ENCODE data around the gene COMT.

The COMT gene

DNA sequence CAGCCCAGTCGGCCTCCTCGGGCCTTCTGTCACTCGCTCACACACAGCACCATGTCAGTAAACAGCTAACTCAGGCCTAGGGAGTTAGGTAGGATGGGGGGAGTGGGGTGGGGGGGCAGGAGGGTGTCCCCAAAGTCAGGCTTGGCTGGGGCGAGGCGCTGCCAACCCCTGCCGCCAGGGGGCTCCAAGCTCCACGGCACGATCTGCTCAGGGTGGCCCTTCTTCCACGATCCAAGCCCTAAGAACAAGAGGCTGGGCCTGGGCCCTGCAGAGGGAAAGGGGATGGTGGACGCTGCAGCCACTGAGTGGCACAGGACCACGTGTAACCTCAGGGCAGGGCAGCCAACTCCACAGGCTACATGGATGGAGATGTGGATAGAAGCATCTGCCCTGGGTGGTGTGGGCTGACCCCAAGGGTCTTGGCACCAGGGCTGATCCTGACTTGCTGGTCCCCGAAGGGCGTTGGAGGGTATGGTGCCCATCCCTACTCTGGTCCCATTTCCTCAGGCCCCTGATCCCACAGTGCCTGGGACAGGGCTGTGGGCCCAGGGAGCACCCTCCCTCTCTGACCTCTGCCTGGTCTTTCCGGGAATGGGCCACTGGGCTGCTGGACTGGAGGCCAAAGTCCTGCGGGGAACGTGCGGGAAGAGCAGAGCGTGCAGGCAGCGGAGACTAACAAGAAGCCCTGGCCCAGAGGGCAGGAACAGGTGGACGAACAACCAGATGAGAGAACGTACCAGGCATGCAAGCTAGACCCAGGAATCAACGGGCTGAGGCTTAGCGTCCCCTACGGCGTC lies 29.1 kb downstream of the COMT start:
- DNase-seq (ENCODE audit: low read depth) = peak; percentile 63

DNA sequence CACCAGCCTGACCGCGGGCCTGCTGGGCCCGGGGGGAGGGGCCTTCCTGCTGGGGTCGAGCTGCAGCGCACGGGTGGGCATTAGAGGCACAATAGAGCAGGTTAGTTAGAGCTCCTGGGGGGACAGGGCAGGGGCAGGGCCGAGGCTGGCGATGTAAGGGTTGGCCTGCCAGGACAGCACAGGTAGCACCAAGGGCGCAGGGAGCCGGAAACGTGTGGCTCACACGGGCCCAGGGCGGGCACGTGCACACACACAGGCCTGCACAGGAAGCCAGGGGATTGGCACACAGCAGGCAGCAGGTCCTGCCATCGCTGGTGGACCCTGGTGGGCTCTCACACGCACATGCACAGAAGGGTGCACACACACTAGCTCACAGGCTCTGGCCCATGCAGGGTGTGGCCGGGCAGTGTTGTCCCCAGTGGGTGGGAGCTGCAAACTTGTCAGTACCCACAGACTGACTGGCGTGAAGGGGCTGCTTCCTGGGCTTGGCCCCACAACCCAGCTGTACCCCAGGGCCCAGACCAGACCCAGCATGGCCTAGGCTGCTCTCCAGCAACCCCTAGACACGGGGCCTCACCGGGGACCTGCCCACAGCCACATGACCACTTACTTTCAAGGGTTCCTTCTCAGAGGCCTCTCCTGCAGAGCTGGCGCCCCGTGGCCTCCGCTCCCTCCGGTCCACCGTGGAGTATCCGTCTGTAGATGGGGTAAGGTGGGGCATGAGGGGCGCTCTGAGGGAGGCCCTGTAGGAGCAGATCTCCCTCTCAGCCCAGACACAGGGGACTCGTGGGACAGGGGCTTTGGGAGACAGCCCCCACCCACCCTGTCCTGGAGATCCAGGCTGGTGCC lies 29.9 kb downstream of the COMT start:
- DNase-seq (ENCODE audit: low read depth) = no peak

DNA sequence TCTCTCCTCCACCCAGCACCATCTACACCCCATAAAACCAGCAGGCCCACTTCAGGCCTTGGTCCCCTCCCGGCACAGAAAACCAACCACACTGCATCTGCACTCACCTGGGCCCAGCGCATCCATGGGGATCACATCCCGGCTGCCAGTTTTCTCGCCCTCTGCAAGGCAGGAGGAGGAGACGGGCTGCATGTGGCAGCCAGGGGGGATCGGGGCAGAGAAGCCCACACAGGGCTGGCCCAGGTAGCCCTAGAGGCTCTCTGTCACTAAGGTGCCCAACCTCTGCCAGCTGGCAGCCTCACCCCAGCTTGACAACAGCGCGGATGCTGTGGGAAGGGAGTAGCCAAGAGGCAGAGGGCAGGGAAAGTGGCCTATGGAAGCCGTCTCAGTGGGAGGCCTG lies 30.7 kb downstream of the COMT start:
- no peak for DNase-seq (ENCODE audit: low read depth)

DNA sequence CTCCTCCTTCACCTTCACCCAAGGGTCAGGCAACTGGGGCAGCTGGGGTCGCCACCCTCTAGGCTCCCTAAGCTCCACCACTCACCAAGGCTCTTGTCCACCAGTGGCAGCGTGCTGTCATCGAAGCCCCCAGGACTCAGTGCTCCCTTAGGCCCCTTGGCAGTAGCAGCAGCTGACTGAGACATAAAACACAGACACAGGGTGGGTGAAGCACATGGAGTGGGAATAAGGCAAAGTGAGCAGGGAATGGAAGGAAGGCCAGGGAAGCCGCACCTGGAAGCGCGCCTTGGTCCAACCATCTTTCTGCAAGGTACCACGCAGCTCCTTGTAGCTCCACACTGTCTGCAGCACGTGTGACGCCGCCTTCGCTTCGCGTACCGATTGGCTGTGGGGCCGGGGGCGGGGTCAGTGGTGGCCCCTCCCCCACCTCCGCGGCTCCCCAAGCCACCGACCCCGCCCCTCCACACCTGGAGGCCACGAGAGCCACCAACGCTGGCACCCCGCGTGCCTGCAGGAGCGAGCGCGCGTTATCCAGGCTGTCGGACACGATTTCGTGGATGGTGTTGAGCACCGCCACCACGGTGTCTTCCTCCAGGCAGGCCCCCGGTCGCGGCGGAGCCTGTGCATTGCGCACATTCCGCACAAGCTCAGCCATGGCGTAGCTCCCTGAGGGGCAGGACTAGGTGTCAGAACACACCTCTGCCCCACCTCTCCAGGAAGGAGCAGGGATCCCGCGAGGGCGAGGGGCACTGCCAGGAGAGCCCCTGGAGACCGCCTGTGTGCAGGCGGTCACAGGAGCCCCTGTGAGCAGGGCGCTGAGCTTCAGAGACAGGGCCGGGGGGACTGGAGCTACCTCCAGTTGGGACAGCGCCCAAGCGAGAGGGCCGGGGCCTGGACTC lies 31.3 kb downstream of the COMT start:
- no peak for DNase-seq (ENCODE audit: low read depth)

DNA sequence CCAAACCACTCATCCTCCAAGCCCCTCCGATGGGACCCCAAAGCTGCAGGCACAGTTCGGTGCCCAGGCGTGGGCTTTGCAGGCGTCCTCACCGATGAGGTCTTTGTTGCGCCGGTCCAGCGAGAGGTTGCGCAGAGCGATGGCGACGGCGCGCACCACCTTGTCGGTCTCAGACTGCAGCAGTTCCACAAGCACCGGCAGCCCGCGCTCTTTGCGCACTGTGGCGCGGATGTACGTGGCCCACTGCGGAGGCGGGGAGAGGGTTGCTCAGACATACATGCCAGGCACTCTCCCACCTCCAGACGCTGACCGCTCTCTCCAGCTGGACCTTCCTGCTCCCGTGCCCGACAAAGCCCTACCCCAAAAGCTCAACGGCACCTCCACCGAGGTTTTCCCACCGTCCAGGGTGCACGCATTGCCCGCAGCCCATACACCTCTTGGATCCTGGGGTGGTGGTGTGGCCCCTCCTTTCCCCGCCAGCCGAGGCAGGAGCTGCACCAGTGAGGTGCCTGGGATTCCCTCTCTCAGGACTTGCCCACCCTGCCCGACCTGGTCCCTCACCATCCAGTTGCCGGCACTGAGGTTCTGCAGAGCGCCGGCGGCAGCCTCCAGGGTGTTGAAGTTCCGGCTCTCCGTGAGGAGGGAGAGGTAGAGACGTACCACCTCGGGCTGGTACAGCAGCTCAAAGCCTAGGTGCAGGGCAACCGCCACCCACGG lies 32.1 kb downstream of the COMT start:
- no peak for DNase-seq (ENCODE audit: low read depth)

DNA sequence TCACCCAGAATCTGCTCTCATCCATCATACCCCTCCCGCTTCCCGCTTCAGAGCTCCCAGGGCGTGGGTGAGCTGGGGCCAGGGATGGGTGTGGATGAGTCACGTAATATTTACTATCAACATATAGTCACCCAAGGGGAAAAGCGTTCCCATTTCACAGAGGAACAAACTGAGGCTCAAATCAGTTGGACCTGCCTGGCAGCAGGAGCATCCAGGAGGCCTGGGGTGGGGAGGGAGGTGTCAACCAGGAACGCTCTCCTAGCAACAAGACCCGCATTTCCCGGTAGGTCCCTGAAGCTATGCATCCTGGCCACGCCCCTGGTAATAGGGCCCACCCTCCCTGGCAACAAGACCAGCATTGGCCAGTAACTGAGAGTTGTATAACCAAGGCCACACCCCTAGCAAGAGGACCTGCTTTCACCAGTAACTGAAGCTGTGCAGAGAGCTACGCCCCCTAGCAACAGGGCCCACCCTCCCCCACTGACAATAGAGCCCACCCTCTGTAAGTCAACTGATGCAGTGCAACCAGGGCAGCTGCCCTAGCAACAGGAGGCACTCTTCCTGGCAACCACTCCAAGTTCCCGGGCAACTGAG lies 32.8 kb downstream of the COMT start:
- DNase-seq (ENCODE audit: low read depth) = no peak

DNA sequence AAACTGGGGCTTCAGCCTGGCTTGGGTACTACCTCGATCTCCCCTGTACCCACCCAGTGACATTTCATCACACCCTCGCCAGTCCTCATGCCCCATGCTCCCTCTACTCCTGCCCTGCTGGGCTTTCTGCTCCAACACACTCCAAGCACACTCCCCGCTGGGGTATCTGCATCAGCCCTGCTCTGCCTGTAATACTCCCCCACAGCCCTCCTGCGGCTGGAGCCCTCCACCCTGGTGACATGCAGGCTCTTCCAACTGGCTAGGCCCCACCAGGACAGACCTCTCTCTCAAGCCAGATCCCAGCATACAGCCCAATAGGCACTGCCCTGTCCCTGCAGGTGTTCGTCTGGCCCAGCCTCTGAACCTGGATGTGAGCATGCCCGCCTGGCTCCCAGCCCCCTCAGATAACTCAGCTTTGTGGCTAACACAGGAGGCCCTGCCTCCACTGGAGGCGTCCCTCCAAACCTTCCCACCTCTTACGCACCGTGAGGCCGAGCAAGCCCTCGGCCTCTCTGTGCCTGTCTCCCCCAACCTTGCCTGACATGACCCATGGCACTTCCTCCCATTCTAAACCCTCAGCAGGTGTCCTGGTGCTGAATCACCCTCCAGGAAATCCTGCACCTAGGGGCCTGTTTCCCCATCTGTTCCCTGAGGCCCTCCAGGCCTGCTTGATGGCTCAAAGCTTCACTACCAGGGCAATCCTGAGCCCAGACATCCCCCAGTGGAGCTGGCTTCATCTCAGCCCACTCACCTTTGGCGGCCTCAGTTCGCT lies 33.5 kb downstream of the COMT start:
- no peak for DNase-seq (ENCODE audit: low read depth)

DNA sequence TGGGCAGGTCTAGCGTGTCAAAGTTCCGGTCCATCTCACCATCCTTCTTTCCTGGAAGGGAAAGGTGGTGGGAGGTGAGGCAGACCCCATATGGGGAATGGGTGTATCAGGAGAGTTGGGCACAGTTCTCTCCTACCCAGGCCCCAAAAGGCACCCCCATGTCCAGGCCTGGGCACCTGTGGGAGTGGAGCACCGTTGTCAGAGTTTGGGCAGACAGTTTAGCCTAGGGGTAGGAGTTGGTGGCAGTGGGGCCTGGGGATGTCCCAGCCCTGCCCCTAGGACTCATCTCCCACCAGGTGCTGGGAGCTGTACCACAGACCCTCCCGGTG lies 34.1 kb downstream of the COMT start:
- DNase-seq (ENCODE audit: low read depth) = no peak

DNA sequence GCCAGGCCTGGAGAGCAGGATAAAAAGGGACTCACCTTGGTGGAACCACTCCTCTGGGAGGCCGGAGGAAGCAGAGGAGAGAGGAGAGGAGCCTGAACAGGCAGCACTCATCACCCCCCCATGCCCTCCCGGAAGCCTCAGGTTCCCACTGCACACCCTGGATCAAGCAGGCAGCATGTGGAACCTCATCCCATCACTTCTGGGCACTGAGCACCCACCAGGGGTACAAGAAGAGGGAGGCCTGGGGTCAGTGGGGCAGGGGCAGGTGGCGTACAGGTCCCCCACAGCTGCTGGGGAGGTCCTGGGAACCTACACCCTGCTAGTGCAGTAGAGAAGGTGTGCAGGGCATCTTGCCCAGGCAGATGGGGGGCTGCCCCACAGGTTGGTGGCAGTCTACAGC lies 35.1 kb downstream of the COMT start:
- DNase-seq (ENCODE audit: low read depth) = no peak

DNA sequence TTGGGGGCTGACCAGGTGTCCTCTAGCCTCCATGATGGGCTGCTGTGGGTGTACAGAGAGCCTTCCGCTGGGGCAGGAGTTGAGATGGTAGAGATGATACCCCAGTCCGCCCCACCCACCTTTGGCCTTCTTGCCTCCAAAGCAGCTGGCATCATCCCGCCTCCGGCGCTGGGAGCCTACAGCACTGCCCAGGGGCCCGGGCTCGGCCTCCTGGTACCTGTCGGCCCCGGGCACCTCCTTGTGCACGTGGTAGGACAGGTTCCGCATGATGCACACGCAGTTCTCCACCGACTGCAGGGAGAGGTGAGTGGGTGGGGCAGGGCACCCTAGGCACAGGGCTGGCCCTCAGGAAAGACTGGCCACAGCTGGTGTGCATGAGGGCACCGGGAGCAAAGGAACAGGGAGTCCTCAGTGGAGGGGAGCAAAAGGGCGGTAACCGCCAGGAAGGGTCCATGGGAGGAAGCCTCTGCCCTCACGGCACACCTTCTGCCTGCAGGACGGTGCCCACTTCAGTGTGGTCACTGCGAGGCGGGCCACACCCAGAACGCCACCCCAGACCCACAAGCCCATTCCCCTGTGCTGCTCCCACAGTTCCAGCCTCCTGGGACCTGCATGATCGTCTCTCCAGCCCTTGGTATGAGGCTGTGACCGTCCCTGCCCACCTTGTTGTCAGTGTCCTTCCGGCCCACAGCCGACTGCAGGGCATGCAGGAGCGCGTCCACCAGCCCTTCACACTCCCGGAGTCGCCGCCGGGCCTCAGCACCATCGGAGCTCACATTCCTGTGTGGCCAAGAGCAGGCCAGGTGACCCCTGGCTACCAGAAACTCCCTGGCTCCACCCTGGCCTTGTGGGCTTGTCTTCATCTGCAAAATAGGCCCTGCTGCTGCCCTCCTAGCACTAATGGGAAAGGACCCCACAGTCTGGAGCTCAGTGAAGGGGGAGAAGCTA lies 36.0 kb downstream of the COMT start:
- no peak for DNase-seq (ENCODE audit: low read depth)

DNA sequence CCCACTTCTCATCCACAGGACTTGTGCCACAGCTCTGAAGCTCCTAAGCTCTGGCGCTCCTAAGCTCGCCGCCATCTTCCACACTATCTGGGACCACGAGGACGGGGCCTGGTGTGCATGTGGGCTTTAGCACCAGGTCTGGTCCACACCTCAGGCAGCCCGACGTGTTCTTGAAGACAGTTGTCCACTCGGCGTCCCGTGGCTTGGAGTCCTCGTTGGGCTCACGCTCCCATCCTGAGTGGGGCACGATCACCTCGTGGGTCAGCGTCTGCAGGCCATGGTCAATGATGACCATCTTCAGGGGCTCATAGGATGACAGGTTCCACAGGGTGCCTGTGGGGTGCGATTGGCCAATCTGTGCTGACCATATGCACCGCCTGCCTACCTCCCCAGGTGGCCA lies 37.2 kb downstream of the COMT start:
- no peak for DNase-seq (ENCODE audit: low read depth)

DNA sequence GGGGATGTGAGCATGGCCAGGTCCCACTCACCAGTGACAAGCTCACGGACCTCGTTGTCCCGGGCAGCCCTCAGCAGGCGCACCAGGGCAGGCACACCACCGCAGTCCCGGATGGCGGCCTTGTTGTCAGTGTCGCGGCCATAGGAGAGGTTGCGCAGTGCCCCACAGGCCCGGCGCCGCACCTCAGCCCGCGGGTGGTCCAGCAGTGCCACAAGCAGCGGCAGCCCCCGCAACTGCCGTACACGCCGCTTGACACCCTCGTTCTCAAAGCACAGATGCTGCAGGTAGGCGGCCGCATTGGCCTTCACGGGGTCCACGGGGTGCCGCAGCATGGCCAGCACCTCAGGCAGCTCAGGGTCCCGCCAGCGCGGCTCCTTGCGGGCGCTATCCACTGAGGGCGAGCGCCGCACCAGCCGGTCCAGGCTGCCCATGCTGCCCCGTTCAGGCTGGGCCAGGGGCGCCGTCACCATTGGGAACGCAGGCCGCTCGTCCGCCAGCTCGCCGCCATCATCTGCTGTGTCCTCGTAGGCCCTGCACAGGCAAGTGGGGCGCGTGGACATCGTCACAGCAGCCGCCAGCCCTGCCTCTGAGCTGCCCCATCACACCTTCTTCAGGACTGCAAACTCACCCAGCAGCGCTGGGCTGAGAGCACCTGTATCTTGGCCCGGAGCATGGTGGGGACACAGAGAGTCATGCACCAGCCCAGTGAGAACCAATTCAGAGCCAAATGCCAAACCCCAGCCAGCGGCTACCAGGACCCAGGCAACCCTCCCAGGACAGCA lies 38.3 kb downstream of the COMT start:
- no peak for DNase-seq (ENCODE audit: low read depth)

DNA sequence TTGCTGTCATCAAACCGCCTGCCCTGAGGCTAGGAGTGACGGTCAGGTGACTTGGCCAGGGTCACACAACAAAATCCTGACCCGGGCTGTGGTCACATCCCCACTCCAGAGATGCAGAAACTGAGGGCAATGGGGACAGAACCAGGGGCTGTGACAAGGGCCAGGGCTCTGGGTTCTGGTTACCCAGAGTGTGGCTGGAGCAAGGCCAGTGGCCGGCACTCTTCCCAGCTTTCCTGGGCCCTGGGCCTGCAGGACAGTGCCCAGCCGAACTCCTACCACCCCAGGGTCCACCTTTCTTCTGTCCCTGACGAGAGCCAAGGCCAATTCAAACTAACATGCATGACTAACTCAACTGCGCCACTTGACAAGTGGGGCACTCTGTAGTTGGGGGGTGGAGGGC lies 39.2 kb downstream of the COMT start:
- DNase-seq (ENCODE audit: low read depth) = no peak

DNA sequence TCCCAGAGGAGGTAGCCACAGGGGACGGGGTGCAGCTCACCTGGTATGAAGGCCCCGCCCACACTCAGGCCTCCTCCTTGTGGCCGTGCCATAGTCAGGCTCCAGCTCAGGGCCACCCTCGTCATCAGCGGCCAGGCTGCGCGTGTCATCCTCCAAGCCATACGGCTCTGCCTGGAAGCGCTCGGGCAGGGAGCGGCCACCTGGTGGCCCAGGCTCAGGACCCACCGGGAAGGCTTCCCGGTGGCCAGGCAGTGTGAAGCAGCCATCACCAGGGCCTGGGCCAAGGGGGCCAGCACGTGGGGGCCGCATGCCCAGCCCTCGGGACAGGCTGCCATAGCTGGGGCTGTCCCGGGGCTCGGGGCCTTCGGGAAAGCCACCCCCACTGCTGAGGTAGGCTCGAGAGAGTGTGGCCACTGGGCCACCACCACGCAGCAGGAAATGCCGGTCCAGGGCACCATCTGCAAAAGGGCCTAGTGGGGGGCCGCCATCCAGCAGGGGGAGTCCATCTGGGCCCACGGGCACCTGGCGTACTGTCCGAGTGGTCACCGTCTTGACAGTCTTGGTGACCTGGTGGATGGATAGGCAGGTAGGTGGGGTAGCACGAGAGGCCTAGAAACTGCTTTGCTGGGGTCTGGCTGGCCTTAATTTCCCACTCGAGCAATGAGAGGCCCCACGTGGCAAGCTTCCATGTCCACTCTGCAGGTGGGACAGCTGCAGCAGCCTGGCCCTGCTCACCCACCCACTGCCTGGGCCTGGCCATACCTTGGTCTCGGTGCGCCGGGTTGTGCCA lies 39.8 kb downstream of the COMT start:
- DNase-seq (ENCODE audit: low read depth) = no peak

DNA sequence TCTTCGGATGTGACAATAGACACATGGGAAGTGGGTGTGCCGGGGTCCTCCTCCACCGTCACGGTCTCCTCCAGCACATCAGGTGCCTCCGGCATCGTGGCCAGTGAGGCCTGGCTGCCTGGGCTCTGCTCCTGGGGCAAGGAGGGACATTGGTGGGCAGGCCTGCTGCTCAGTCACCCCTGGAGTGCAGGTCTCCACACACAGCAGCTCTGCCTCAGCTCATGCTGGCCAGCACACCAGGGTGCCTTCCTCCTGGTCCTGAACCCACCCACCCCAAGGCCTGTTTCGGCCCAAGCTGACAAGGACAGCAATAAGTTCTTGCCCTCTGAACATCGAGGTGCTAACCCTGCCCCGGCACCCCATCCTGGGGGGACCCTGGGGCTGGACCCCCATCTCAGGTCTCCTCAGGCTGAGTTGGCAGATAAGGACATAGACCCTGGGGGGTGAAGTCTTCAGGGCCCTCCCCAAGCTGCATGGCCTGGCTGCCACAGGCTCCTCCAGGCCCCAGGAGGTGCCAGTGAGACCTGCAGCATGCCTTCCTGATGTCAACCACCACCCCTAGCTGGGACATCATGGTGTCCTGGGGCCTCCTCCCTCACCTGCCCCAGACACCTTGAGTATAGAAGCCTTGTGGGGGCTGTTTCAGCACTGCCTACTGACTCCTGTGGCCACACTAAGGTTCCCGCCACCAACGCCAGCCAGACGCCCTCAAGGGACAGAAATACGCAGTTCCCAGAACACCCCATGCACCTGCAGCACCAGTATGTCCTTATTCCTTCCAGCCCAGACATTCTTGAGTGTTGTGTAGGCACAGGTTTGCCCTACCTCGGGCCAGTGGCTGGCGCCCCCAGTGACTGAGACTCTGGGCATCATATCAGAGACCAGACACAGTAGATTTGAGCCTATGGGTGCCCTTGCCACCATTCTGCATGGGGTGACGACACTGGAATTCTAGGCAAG lies 40.7 kb downstream of the COMT start:
- no peak for DNase-seq (ENCODE audit: low read depth)

DNA sequence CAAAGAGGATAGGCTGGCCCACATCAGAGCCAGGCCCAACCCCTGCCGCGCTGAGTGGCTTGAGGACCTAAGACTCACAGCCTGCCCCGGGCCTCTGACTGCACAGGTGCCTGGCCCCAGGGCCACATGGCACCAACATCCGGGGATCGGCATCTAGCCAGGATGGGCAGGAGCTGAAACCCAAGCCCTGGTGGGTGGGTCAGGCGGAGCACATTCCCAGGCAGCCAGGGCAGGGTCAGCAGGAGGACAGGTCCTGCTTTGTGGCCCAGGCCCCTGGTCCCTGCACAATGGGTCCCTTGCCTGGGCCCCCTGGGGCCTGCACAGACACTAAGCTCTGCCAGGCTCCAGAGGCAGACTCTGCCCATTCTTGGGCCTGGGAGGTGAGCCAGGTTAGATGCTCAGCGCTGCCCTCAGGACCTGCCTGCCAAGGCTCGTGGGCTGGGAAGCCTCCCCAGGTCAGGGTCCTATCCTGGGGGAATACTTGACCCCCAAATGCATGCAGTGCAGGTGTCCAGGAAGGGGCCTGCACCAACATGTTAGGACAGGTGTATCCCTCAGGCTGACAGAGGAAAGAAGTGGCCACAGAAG lies 41.5 kb downstream of the COMT start:
- DNase-seq (ENCODE audit: low read depth) = no peak

All from stimulated activated CD4-positive, alpha-beta T cell treated with anti-CD3 and anti-CD28 coated beads, Interleukin-2, amount 100 ng/mL, for 4 hours (primary cell).